ENCODE data around the gene SDSL.

- TF ChIP-seq CTCF (conservative IDR thresholded peaks at IDR 0.05) (no peak), ZFX (IDR thresholded peaks at IDR 0.05) (no peak)
These were observed 20.9 kb downstream of the SDSL start for GRCh38 chr12:113443030-113443539.
